HG03457 (cell line): ENCODE data around the gene DCLK3.

ENCODE experiments used
- ATAC-seq: cut with Tn5 transposase; IDR thresholded peaks from one replicate; pipeline ENCODE4 v1.9.1; 2021; ENCODE audit warnings: moderate number of reproducible peaks; ENCODE audit not compliant: unreplicated experiment

Gene DCLK3

DNA sequence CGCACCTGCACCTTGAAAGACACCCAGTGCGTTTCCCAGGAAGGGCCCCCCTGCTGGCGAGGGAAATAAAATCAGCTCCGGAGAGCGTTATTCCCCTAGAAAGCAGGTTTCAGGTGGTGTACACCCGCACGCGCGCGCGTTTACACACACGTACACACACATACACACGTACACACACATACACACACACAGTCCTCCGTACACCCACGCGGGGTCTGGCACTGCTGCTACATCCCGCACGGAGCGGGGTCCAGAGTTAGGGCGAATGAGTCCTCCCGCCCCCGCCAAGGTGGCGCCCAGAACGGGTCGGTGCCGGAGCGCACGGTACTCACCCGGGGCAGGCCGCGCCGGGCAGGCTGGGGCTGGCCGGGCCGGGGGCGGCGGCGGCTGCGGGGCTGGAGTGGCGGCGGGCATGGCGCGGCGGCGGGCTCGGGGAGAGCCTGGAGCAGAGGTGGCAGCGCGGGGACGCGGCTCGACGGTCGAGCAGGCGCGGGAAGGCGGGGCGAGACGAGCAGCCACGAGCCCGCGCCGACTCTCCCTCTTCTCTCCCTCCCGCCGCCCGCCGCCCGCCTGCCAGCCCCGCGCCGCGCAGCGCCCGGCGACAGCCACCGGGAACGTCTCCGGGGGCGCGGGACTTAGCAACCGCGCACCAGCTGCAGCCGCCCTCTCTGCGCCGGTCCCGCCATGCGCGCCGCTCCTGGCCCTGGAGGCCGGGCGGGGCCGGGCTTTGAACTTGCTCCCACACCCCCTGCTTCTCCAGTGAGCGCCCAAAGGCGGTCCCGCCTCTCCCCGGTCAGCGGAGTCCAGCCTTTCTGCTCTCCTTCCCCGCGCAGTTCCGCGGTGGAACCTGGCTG lies at the start of gene DCLK3:
TSS of gene DCLK3 (minus strand) at position 704 of the 854 bp plus-strand sequence. CDS start at position 414, 290 bp downstream.
- ATAC-seq, result no peak

DNA sequence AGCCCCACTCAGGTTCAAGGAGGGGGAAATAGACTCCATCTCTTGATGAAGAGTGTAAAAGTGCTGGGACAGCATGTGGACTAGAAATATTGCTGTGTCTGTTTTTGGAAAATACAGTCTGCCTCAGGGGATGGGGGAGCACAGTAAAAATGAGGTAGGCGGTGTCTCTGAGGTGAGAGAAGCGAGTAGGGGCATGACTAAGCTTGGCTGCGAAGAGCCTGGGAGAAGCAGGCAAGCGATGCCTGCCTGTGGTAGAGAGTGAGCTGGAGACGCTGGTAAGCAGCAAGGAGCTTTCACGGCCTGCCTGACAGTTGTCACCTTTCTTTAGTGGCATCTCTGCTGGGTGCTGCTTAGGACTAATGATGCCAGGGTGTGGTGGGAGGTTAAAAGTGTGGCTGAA lies 49.0 kb upstream of the DCLK3 start:
- ATAC-seq, result no peak

DNA sequence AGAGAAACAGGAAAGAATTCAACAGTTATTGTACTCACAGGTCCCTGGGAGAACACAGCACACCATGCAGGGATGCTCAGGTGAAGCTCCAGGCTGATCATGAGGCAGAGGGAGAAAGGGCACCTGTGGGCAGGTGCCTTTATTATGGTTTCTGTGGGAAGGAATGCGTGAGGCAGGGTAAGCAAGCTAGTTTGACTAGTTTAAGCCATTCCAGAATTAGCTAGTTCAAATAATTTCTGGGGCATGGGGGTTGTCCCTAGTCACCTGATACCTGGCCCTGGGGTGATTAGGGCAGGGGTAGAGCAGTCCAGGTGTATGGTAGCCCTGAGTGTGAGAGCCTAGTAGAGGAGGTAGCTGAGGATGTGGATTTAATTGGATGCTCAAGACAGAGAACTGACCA lies 47.9 kb upstream of the DCLK3 start:
- no peak for ATAC-seq

DNA sequence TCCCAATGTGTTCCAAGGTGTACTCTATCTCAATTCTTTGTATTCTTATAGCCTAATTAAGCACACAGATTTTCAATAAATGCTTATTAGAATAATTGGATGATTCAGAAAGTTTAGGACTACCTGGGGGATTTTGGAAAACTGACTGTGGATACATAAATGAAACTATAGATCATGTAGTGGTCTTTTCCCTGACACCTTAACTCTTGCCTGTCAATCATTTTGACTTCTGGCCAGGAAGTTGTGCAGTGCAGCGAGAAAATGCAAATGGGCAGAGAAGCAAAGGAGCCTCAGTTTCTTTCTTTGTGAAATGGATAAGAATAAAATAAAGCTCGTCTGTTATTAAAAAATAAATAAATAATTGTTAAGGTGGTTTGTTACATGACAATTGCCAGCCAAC lies 47.4 kb upstream of the DCLK3 start:
- no peak for ATAC-seq

- no peak for ATAC-seq
Observed at GRCh38 chr3:36804295-36805055, 40.1 kb upstream of the DCLK3 start.

GRCh38 chr3:36803091-36803791 lies 38.9 kb upstream of the DCLK3 start:
- ATAC-seq, result no peak

DNA sequence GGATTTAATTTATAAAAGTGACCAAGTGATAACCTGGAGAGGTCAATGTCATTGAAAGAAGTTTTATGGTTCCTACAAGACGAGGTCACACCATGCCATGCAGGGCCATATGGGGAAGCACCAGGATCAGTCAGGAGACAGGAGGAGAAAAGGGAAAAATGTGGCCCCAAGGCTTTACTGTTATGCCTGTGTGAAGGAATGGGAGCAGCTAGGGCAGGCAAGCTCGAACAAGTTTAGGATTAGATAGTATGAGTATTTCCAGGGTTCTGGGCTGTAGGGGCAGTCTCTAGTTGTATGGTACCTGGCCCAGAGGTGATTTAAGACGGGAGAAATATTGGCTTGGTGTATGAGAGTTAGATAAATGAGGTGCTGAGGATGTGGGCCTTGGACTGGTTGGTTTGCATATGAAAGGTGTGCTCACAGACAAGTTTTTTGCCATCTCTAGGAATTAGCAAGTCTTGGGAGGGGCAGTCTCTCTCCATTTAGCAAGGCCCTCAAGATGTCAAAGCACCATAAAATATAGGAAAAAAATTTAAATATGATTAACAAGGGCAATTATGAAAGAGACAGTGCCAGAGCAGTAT lies 36.3 kb upstream of the DCLK3 start:
- no peak for ATAC-seq

DNA sequence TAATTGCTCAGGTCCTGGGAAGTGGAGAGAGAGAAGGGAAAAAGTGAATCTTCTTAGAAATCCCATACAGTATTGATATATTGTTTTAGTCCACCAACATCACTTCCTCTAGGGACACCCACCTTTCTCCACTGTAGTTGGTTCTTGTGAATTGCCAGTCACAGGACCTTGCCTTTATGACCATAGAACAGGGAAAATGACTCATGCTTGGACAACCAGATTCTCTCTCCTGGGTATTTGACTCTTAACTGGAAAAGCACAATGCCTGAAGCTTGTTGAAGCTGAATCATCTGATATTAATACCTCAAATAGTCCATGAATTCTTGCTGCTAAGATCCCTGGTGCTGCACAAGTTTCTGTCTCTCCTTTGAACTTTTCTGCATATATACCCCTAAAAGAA lies 32.5 kb upstream of the DCLK3 start:
- ATAC-seq, result no peak

DNA sequence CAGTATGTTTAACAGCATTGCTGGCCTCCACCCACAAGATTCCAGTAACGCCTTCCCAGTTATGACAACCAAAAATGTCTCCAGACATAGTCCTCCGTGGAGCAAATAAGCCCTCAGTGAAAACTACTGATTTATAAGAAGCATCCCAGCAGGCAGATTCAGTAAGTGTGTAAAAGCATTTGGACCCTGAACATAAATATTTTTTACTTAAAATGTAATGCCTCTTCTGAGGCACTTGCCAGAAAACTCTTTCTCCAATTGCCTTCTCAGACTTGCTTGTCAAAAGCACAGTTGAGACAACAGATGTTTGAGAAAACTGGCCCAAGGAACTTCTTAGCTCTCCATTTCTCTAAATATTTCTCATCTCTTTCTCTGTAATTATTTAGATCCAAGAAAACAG lies 31.8 kb upstream of the DCLK3 start:
- ATAC-seq, result no peak

DNA sequence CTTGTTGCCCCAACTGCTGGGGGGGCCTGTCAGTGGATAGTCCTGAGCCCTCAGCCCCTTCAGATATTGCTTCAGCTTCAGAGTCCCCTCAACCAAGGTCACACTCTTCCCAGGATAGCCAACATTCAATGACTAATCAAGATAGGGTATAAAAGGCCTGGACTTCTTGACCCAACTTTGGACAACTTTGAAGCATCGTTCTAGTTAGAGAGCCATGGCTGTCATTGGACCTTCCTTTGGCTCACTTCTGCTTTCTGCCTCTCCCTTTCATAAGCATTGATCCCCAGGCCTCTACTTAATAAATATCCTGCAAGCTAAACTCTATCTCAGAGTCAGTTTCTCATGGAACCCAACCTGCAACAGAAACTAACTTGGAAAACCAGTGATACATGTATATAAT lies 31.3 kb upstream of the DCLK3 start:
- ATAC-seq, result no peak

DNA sequence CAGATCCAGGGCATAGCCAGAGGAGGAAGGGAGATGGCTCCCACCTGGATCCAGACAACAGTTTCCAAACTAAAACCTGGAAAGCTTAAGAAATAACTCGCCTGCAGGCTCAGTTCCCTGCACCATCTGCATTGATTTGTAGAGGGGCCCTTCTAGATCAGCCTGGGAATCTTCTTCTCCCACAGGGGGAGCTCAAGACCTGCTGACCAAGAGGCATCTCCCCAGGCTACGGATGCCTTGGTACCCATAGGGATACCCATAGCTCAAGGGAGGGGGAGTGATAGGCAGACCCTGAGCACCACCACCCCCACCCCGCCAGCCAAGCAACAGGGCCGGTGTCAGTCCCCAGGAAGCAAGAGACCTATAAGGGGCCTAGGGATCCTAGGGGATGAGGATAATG lies 28.0 kb upstream of the DCLK3 start:
- no peak for ATAC-seq

DNA sequence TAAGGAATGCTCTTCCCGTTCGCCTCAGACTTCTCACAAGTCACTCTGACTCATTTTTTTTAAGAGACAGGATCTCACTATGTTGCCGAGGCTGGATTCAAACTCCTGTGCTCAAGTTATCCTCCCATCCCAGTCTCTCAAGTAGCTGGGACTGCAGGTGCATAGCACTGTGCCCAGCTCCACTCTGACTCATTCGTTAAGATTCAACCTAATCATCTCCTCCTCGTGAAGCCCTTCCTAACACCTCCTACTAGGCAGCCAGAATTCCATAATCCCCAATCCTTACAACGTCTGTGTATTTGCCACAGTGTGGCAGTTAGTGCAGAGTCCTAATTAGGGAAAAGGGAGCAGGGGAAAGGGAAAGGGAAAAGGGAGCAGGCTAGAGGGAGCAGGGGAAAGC lies 26.4 kb upstream of the DCLK3 start:
- ATAC-seq, result no peak

DNA sequence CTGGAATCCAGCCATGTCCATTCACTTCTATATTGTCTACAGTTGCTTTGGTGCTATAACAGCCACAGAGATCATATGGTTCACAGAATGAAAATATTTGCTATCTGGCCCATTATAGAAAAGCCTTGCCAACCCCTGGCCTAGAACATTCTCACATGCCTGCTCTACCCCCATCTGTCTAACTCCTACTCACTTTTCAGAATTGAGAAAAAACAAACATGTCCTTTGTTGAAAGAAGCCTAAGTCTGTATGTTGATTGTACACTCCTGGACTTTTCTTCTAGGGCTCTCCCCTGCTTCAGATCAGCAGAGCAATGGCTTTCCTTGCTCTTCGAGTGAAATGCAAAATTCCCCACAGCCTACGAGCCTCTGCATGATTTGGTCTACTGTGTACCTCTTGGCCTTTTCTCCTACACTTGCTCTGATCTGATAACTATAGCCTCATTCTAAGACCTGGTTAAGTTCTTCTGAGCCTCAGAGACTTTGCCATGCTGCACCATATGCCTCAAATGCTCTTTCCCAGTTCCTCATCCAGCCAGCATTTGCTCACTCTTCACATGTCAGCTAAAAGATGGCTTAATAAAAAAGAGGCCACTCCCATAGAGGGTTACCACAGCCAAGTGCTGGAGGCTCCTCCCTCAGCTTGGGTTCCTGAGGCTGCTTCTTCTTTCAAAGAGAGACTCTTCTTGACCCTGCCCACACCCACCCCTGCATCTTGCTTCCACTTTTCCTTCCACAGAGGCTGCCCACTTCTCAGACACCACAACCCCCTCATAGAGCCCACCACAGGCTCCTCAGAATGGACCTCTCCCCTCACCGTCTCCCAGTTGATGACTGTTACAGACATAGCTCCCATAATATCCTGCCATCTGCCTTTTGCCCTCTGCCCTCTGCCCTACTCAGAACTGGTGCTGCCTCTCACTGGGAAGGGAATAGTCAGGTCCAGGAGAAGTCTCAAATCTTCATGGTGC lies 22.9 kb upstream of the DCLK3 start:
- no peak for ATAC-seq

GRCh38 chr3:36784138-36784635 lies 19.8 kb upstream of the DCLK3 start:
- no peak for ATAC-seq

GRCh38 chr3:36777424-36778218 lies 13.3 kb upstream of the DCLK3 start:
- ATAC-seq, result peak; percentile 89

- ATAC-seq, result no peak
Observed at GRCh38 chr3:36776436-36776835, 12.1 kb upstream of the DCLK3 start.

DNA sequence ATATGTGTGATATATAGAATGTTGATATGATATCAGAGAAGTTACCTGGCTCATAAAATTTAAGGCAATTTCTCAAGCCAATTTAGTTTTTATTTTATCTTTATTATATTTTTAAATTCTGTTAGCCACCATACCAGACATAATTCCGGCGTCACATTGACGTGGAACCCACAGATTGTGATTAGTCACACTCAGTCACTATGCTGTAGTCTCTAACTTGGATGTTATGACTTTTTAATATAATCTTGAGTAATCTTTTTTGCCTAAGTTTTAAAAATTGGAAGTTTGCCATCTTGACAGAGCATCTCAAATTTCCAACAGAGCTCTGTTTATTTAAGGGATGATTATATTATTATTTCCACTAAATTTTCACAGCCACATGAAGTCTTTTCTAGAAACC lies 9.7 kb upstream of the DCLK3 start:
- no peak for ATAC-seq

GRCh38 chr3:36771931-36772330 lies 7.6 kb upstream of the DCLK3 start:
- ATAC-seq, result no peak

GRCh38 chr3:36769926-36770325 lies 5.6 kb upstream of the DCLK3 start:
- ATAC-seq, result no peak
